ENCODE data around the gene LRMDA.

Gene LRMDA

DNA sequence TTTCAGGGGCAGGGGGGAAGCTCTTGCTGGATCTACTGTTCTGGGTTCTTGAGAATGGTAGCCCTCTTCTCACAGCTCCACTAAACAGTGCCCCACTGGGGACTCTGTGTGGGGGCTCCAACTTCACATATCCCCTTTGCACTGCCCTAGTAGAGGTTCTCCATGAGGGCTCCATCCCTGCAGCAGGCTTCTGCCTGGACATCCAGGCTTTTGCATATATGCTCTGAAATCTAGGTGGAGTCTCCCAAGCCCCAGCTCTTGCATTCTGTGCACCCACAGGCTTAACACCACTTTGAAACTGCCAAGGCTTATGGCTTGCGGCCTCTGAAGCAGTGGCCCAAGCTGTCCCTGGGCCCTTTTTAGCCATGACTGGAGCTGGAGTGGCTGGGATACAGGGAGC, 150.7 kb downstream of the LRMDA start:
- no peak for TF ChIP-seq CTCF (conservative IDR thresholded peaks at IDR 0.05; ENCODE audit: low read length)
- no peak for DNase-seq (ENCODE audit: low read depth)
- H3K4me3 ChIP-seq (ENCODE audit: low read length), result no peak overlapping the region

DNA sequence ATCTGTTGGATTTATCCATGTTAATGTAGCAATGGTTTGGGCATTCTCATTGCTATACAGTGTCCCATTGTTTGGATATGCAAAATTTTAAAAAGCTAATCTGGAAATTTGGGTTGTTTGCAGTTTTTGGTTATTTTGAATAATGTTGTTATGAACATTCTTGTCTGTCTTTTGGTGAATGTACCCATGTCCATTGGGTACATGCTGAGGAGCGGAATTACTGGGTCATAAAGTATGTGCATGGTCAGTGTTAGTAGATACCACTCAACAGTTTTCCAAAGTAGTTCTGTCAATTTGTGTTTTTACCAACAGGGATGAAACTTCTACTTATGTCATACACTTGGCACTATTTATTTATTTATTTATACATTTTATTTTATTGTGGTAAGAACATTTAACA, 153.9 kb downstream of the LRMDA start:
- no peak for TF ChIP-seq CTCF (conservative IDR thresholded peaks at IDR 0.05; ENCODE audit: low read length)
- no peak for DNase-seq (ENCODE audit: low read depth)
- H3K4me3 ChIP-seq (ENCODE audit: low read length), result no peak overlapping the region

- DNase-seq (ENCODE audit: low read depth), result no peak
- H3K4me3 ChIP-seq (ENCODE audit: low read length), result no peak overlapping the region
- TF ChIP-seq CTCF (conservative IDR thresholded peaks at IDR 0.05; ENCODE audit: low read length), result no peak
Measured at GRCh38 chr10:75586814-75587213, 155.4 kb downstream of the LRMDA start.

- no peak overlapping the region for H3K4me3 ChIP-seq (ENCODE audit: low read length)
- DNase-seq (ENCODE audit: low read depth), result no peak
- TF ChIP-seq CTCF (conservative IDR thresholded peaks at IDR 0.05; ENCODE audit: low read length), result no peak
Measured at GRCh38 chr10:75588031-75588430, 156.6 kb downstream of the LRMDA start.

GRCh38 chr10:75589895-75590654, 158.7 kb downstream of the LRMDA start:
- no peak for TF ChIP-seq CTCF (conservative IDR thresholded peaks at IDR 0.05; ENCODE audit: low read length)
- H3K4me3 ChIP-seq (ENCODE audit: low read length), result no peak overlapping the region
- no peak for DNase-seq (ENCODE audit: low read depth)

- TF ChIP-seq CTCF (conservative IDR thresholded peaks at IDR 0.05; ENCODE audit: low read length), result no peak
- no peak for DNase-seq (ENCODE audit: low read depth)
- H3K4me3 ChIP-seq (ENCODE audit: low read length), result no peak overlapping the region
Measured at GRCh38 chr10:75592151-75592787, 160.8 kb downstream of the LRMDA start.

All from AG10803 (cell line).